Activated CD8-positive, alpha-beta memory T cell treated with anti-CD3 and anti-CD28 coated beads, Interleukin-2, amount 50 U/mL, for 24 hours (primary cell): ENCODE results near the gene CHN2.

Experiments used
- DNase-seq: peaks from one replicate; pipeline ENCODE4 v3.0.0-alpha.2; 2020; ENCODE audit errors: extremely low read depth

CHN2 gene

GRCh38 chr7:29224726-29225125 is 30.2 kb downstream of the CHN2 start:
- DNase-seq, result no peak

- no peak for DNase-seq
Observed at GRCh38 chr7:29228289-29229011, 33.9 kb downstream of the CHN2 start.

GRCh38 chr7:29229066-29229465 is 34.5 kb downstream of the CHN2 start:
- no peak for DNase-seq

DNA sequence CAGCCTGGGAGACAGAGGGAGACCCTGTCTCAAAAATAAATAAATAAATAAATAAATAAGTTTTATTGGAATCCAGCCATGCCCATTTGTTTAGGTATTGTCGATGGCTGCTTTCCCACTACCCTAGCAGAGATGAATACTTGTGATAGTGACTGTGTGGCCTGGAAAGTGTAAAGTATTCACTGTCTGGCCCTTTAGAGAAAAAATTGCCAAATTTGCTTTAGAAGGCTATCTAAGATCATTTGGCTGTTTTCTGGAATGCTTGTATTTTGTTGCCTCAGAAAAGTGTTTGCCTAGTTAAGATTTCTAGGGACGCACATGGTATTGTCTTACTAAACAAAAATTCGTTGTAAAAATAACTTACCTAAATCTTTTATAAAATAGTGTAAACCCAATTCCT is 35.4 kb downstream of the CHN2 start:
- DNase-seq, result no peak

- no peak for DNase-seq
Observed at GRCh38 chr7:29230871-29231345, 36.3 kb downstream of the CHN2 start.

DNA sequence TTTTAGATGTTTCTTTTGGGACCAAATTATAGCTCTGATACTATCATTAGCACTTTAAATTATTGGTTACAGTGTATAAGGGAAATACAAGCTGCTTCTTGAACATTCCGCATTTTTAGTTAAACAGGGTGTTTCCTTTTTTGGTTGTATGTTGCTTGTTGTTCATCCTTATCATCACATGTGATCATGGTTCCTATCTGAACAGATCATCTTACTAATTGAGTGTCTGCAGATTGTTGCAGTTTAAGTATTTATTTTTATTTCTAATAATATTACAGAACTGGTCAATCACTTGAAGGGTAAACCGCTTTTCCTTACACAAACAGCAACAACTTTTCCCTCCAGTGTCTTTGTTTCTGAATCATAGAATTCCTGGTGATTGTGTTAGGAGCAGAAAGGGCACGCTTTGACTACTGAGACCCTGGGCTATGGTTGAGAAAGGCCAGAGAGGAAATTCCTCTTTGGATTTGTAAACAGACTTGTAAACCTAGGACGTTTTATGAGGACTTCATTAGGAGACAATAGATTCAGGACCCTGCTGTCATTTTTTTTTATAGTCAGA is 37.2 kb downstream of the CHN2 start:
- DNase-seq, result no peak

DNA sequence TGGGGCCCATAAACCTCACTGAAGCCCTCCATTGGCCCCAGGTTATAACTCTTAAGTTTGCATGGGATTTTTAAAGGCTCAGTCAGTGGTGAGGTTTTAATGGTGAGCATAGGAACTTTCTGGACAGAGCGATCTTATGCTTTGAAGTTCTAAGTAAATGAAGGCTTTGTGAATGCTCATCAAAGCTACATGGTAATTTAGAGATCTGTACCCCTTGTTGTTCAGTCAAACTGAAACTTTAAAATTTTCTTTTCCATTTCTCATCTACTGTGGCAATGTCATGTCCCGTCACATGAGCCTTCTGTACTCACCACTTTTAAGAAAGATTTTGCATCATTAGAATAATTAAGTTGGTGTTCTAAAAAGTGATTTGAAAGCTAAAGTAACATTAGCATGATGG is 39.9 kb downstream of the CHN2 start:
- no peak for DNase-seq

DNA sequence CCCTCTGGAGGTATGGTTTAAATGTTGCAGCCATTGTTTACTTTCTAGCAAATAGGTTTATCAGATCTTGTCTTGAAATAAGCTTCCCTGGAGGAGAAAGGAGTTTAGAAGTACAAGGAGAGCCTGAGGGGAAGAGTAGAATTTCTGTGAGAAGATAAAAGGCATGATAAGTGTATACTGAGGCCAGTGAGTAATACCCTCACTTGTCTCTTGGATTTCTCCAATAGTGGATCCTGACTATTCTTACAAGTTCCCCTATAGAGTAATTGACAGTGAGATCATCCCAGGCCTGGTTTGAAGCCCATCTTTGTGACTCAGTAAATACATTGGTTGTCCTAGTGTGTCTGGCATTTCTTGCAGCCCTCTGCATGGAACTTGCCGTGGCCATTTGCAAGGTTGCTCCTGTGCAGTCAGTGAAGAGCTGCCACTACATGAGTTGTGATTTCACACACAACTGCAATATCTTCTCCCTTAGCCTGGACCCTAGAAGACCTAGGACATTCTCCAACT is 41.6 kb downstream of the CHN2 start:
- no peak for DNase-seq

GRCh38 chr7:29236649-29237048 is 42.1 kb downstream of the CHN2 start:
- DNase-seq, result no peak

DNA sequence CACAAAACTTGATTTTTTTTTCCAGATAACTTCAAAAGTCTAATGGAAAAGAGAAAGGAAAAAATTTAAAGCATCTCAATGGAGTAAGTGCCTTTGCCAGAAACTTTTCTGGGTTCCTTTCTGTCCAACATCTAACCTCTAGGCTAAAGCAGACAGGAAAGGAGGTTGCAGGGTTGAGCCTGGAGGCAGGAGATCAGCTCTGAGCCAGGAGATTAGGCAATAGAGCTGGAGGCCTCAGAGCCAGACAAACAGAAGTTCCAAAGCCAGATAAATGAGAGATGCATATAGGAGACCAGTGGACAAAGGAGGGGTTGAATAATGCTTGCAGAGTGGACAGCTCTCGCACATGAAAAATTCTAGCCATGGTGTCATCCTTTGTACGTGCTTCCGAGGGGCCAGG is 42.9 kb downstream of the CHN2 start:
- DNase-seq, result no peak

GRCh38 chr7:29239638-29240037 is 45.1 kb downstream of the CHN2 start:
- no peak for DNase-seq

DNA sequence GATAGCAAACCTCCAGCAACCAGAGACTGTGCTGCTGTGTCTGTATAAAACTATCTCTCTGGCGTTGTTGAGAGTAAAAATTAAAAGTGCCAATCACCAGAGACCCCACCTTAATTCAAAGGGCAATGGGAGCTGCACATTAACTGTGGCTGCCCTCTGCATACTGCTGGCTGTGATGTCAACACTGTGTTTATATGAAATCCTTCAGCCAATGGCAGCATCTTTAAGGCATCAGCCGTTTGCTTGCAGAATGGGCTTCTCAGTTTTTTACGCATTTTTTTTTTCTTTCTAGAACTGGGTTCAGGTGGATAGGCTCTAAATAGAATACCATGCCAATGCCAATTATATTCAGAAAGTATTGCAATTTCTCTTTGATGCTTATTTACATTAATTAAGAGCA is 47.7 kb downstream of the CHN2 start:
- no peak for DNase-seq

DNA sequence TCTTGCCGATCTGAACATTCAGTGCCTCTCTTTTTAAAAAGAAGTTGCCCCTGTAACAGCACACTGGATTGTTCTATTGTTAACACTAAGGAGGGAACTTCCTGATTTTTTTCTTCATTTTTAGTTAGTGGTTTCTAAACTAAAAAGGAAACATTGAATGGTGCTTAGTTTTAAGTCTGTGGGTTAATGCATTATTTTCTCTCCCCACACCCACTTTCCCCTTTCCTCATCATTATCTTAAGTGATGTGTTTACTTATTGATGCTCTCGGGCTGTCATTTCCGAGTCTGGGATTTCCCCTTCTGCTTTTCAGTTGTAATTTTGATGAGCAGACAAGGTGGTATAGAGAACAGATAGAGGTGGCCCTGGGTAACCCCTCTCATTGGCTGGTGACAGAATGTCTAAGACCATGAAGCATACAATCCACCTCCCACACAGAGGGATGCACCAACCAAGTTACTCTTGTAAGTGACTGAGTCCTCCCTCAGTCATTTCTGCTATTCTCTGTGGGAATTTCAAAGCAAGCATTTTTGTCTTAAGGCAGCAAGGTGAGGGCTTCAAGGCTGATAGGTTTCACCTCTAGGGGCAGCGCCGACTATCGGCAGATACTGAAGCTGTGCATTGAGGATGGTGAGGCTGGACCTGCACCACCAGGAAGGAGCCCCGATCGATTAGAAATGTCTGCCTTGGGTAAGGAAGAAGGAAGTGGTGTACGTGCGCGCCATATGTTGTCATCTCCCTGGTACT is 49.5 kb downstream of the CHN2 start:
- peak; percentile 51 for DNase-seq

DNA sequence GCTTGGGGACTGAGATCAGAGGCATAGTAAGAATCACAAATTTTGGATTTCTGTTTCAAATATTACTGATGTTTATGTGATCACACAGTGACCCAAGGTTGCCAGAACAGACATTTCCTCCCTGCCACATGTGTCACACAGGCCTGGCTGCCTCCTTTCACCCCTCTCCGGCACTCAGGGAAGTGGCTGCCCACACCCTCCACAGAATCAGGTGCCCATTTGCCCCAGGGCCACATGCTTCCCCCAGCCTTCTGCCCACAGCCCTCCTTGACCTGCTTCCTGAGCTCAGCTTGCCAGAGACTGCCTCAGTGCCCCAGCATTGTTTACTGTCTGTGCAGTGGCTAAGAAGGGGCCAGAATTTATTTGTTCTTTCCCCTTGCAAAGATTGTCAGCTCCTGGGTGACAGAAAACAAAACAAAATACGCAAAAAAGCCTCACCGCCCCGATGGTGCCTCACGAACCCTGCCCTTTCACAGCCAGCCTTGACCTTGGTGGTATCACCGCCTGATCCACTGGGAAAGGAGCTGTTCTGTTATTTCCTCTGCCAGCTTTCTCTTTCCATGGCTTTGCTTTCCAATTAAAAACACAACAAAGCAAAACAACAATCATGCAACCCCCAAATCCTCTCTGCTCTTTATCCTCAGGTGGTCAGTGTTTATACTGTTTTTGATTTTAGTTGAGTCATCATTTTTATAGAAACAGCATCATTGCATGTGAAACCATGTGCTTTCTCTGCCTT is 52.8 kb downstream of the CHN2 start:
- no peak for DNase-seq

GRCh38 chr7:29247963-29248236 is 53.3 kb downstream of the CHN2 start:
- no peak for DNase-seq

- DNase-seq, result no peak
Observed at GRCh38 chr7:29248713-29249382, 54.3 kb downstream of the CHN2 start.

DNA sequence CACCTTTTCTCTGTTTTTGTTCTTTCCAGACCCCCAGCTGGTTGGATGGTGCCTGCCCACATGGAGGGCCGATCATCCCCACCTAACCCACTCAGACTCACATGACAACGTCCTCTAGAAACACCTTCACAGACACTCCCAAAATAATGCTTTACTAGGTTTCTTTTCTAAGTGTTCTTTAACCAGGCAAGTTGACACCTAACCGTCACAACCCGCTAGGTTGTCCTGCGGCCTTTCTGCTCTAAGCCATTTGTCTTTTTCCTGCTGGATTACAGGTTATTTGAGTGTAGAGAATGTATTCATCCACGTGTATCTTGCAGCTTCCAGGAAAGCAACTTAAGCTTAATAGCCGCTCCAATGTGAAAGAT is 54.8 kb downstream of the CHN2 start:
- no peak for DNase-seq

- DNase-seq, result no peak
Observed at GRCh38 chr7:29249860-29250259, 55.3 kb downstream of the CHN2 start.

DNA sequence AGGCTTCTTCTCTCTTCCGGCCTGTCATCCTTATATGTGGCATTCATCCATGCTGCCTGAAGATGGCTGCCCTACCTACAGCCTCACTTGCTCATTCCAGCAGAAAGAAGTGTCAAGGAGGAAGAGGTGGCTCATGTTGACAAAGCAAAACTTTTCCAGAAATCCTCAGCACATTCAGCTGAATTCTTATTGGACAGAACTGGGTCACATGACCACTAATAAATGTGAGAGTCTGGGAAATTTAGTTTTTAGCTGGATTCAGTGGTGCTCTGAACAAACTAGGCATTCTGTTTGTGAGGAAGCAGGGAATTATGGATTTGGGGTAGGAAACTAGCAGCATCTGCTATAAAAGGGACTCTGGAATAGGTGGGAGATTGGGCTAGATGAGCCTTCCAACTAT is 58.6 kb downstream of the CHN2 start:
- DNase-seq, result no peak

DNA sequence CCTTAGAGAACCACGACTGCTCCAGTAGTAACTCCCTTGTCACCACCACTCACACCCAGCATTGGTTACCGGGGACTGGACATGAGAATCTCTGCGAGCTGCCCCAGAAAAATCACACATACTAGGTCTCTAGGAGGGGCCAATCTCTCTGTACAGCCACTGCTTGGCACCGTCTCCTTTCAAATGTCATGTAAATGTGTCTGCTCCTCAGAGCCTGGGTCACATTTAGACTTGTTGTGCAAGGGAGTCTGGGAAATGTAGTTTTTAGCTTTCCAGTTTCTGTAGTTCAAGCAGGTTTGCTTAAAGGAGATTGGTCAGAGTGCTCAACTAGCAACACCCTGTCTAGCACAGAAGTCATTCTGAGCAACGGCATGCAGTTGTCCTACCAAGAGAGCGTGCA is 60.0 kb downstream of the CHN2 start:
- DNase-seq, result no peak

- no peak for DNase-seq
Observed at GRCh38 chr7:29255199-29255878, 60.8 kb downstream of the CHN2 start.
